ENCODE results near the gene EPS8L3.

GRCh38 chr1:109764561-109765482 lies 1.1 kb upstream of the EPS8L3 start:
- TF ChIP-seq YY1 (IDR thresholded peaks at IDR 0.05): no peak
- TF ChIP-seq, protein P1, sequence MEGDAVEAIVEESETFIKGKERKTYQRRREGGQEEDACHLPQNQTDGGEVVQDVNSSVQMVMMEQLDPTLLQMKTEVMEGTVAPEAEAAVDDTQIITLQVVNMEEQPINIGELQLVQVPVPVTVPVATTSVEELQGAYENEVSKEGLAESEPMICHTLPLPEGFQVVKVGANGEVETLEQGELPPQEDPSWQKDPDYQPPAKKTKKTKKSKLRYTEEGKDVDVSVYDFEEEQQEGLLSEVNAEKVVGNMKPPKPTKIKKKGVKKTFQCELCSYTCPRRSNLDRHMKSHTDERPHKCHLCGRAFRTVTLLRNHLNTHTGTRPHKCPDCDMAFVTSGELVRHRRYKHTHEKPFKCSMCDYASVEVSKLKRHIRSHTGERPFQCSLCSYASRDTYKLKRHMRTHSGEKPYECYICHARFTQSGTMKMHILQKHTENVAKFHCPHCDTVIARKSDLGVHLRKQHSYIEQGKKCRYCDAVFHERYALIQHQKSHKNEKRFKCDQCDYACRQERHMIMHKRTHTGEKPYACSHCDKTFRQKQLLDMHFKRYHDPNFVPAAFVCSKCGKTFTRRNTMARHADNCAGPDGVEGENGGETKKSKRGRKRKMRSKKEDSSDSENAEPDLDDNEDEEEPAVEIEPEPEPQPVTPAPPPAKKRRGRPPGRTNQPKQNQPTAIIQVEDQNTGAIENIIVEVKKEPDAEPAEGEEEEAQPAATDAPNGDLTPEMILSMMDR (IDR thresholded peaks at IDR 0.05; ENCODE audit: low read depth, low read length, missing input control): no peak
- no peak for TF ChIP-seq MAX (IDR thresholded peaks at IDR 0.05)
- TF ChIP-seq HNF4G (IDR thresholded peaks at IDR 0.05): no peak
- TF ChIP-seq GABPA (IDR thresholded peaks at IDR 0.05 in 1 of 2, conservative IDR thresholded peaks at IDR 0.05 in 1 of 2): no peak
- no peak for TF ChIP-seq ATF3 (IDR thresholded peaks at IDR 0.05)
- no peak for TF ChIP-seq FOXA1 (IDR thresholded peaks at IDR 0.05)
- TF ChIP-seq REST (IDR thresholded peaks at IDR 0.05): no peak
- TF ChIP-seq TAF1 (conservative IDR thresholded peaks at IDR 0.05): no peak

Measured in liver (tissue), 3 donors.